Measurements from ENCODE around the gene NKG7. TPM values are rescaled to one million over a fixed set of nuclear protein-coding genes. Genes with fewer than 3 reads are reported as not detected.
"Not testable (repeated sequence)": the region's sequence is repeated elsewhere in the genome, so short reads cannot be mapped to it uniquely, and the experiment has no call there.

Gene NKG7
- total and polyA plus RNA-seq, 4 donors, result 0.38 to 6.7 (median 2.0) TPM

GRCh38 chr19:51415187-51415586 lies 42.7 kb upstream of the NKG7 start:
- intact Hi-C loops (cut with DNase I), result no loop called here
- no peaks in the 10 kb centered on the region for H3K9me3 ChIP-seq (ENCODE audit: control insufficient read depth, low read length)
- no peaks in the 10 kb centered on the region for H3K27me3 ChIP-seq (ENCODE audit: control insufficient read depth in 1 of 2, insufficient read depth in 2 of 2, low read length in 1 of 2)
- no peaks in the 10 kb centered on the region for H3K36me3 ChIP-seq (ENCODE audit: control insufficient read depth in 1 of 2, insufficient read depth in 2 of 2, low read length in 1 of 2)
- H3K4me3 ChIP-seq (ENCODE audit: low read length in 2 of 2), result no peak overlapping the region
- no peaks in the 10 kb centered on the region for H3K4me1 ChIP-seq (ENCODE audit: control insufficient read depth in 1 of 2, insufficient read depth in 2 of 2, low read length in 2 of 2)
- 83 to 86% methylated on average over 12 of the region's 12 CpGs for WGBS, 2 donors
- ATAC-seq (ENCODE audit: low FRiP score), result no peak
- H3K27ac ChIP-seq (ENCODE audit: low read depth in 1 of 2, low read length in 2 of 2), result no peak overlapping the region
- DNase-seq, result peak in 1 of 2 donors; percentile 57

- no peaks in the 10 kb centered on the region for H3K9me3 ChIP-seq (ENCODE audit: control insufficient read depth, low read length)
- intact Hi-C loops (cut with DNase I), result no loop called here
- H3K4me3 ChIP-seq (ENCODE audit: low read length in 2 of 2), result no peak overlapping the region
- H3K27me3 ChIP-seq (ENCODE audit: control insufficient read depth in 1 of 2, insufficient read depth in 2 of 2, low read length in 1 of 2), result no peaks in the 10 kb centered on the region
- WGBS, 2 donors, result 90 to 94% methylated on average over 15 of the region's 15 CpGs
- ATAC-seq (ENCODE audit: low FRiP score), result no peak
- no peaks in the 10 kb centered on the region for H3K36me3 ChIP-seq (ENCODE audit: control insufficient read depth in 1 of 2, insufficient read depth in 2 of 2, low read length in 1 of 2)
- DNase-seq, result peak in 1 of 2 donors; percentile 17
- no peak overlapping the region for H3K27ac ChIP-seq (ENCODE audit: low read depth in 1 of 2, low read length in 2 of 2)
- H3K4me1 ChIP-seq (ENCODE audit: control insufficient read depth in 1 of 2, insufficient read depth in 2 of 2, low read length in 2 of 2), result no peaks in the 10 kb centered on the region
Observed at GRCh38 chr19:51410950-51411748, 38.7 kb upstream of the NKG7 start.

DNA sequence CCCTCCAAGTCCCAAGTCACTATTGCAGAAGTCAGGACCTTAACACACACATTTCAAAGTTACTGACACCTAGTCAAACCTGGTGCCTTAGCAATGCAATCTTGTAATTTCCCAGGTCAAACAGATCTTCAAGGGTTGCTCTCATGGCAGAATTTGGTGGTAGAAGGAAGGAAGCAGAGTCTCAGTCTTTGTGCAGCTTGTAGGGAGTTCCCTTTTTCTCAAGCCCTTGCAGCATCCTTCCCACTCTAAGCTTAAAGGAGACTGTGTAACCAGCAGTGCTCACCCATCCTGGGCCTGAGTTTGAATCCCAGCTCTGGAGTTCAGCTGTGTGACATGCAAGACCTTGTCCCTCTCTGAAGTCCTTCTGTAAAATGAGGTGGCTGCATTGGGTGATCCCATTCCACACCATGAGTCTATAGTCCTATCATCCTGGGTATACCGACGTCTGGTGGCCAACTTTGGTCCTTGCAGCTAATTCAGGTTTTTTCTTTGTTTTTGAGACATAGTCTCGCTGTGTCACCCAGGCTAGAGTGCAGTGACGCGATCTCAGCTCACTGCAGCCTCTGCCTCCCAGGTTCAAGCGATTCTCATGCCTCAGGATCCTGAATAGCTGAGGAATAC lies 35.2 kb upstream of the NKG7 start:
- peak in 1 of 2 donors; percentile 7 for DNase-seq
- H3K27ac ChIP-seq (ENCODE audit: low read depth in 1 of 2, low read length in 2 of 2), result no peak overlapping the region
- H3K4me3 ChIP-seq (ENCODE audit: low read length in 2 of 2), result no peak overlapping the region
- no peaks in the 10 kb centered on the region for H3K4me1 ChIP-seq (ENCODE audit: control insufficient read depth in 1 of 2, insufficient read depth in 2 of 2, low read length in 2 of 2)
- intact Hi-C loops (cut with DNase I), result no loop called here
- no peaks in the 10 kb centered on the region for H3K36me3 ChIP-seq (ENCODE audit: control insufficient read depth in 1 of 2, insufficient read depth in 2 of 2, low read length in 1 of 2)
- WGBS, 2 donors, result 49 to 53% methylated on average over 6 of the region's 6 CpGs
- no peak for ATAC-seq (ENCODE audit: low FRiP score)
- H3K9me3 ChIP-seq (ENCODE audit: control insufficient read depth, low read length), result peaks cover 1% of the 10 kb centered on the region
- no peaks in the 10 kb centered on the region for H3K27me3 ChIP-seq (ENCODE audit: control insufficient read depth in 1 of 2, insufficient read depth in 2 of 2, low read length in 1 of 2)

- no peaks in the 10 kb centered on the region for H3K36me3 ChIP-seq (ENCODE audit: control insufficient read depth in 1 of 2, insufficient read depth in 2 of 2, low read length in 1 of 2)
- no peaks in the 10 kb centered on the region for H3K27me3 ChIP-seq (ENCODE audit: control insufficient read depth in 1 of 2, insufficient read depth in 2 of 2, low read length in 1 of 2)
- H3K9me3 ChIP-seq (ENCODE audit: control insufficient read depth, low read length), result peaks cover 4% of the 10 kb centered on the region
- intact Hi-C loops (cut with DNase I), result no loop called here
- H3K4me1 ChIP-seq (ENCODE audit: control insufficient read depth in 1 of 2, insufficient read depth in 2 of 2, low read length in 2 of 2), result no peaks in the 10 kb centered on the region
- ATAC-seq (ENCODE audit: low FRiP score) (no peak), DNase-seq (peak in 1 of 2 donors; percentile 19)
- no peak overlapping the region for H3K4me3 ChIP-seq (ENCODE audit: low read length in 2 of 2)
- 94 to 96% methylated on average over 9 of the region's 9 CpGs for WGBS, 2 donors
- H3K27ac ChIP-seq (ENCODE audit: low read depth in 1 of 2, low read length in 2 of 2), result no peak overlapping the region
Observed at GRCh38 chr19:51402117-51402516, 29.7 kb upstream of the NKG7 start.

- intact Hi-C loops (cut with DNase I), result loop anchor here in 1 of 2 donors (10.0 kb wide), 1 partner anchor 195 kb away; no protein-coding TSS in a partner anchor
- H3K4me3 ChIP-seq (ENCODE audit: low read length in 2 of 2); H3K4me1 ChIP-seq (ENCODE audit: control insufficient read depth in 1 of 2, insufficient read depth in 2 of 2, low read length in 2 of 2); H3K27ac ChIP-seq (ENCODE audit: low read depth in 1 of 2, low read length in 2 of 2); ATAC-seq (ENCODE audit: low FRiP score); H3K36me3 ChIP-seq (ENCODE audit: control insufficient read depth in 1 of 2, insufficient read depth in 2 of 2, low read length in 1 of 2); H3K27me3 ChIP-seq (ENCODE audit: control insufficient read depth in 1 of 2, insufficient read depth in 2 of 2, low read length in 1 of 2); DNase-seq; H3K9me3 ChIP-seq (ENCODE audit: control insufficient read depth, low read length): not testable (repeated sequence)
- 79 to 84% methylated on average over 7 of the region's 7 CpGs for WGBS, 2 donors
Observed at GRCh38 chr19:51399936-51400335, 27.5 kb upstream of the NKG7 start.

DNA sequence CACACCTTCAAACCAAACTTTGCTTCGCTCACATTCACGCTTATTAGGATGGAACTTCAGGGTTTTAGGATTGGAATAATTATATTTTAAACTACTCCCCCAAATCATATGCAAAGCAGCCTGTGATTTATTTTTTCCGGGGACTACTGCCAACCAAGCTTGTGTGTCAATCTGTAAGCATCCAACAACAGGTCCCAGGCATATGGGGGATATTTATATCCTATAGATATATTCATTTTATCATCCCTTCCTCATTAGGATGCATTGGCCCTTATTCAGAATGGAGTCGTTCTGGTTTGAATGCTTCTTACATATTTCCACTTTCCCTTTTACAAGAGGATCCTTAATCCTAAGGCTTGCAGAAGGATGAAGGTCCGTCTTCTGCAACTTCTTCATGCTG lies 26.8 kb upstream of the NKG7 start:
- Histone ChIP-seq H3K4me1 (ENCODE audit: control insufficient read depth in 1 of 2, insufficient read depth in 2 of 2, low read length in 2 of 2) (no peaks in the 10 kb centered on the region), H3K27me3 (ENCODE audit: control insufficient read depth in 1 of 2, insufficient read depth in 2 of 2, low read length in 1 of 2) (no peaks in the 10 kb centered on the region), H3K36me3 (ENCODE audit: control insufficient read depth in 1 of 2, insufficient read depth in 2 of 2, low read length in 1 of 2) (no peaks in the 10 kb centered on the region), H3K27ac (ENCODE audit: low read depth in 1 of 2, low read length in 2 of 2) (no peak overlapping the region), H3K4me3 (ENCODE audit: low read length in 2 of 2) (no peak overlapping the region), H3K9me3 (ENCODE audit: control insufficient read depth, low read length) (peaks cover 2% of the 10 kb centered on the region)
- 91 to 92% methylated on average over 5 of the region's 5 CpGs for WGBS, 2 donors
- intact Hi-C loops (cut with DNase I), result loop anchor here in 1 of 2 donors (10.0 kb wide), 1 partner anchor 196 kb away; no protein-coding TSS in a partner anchor
- ATAC-seq (ENCODE audit: low FRiP score) (no peak), DNase-seq (no peak)

DNA sequence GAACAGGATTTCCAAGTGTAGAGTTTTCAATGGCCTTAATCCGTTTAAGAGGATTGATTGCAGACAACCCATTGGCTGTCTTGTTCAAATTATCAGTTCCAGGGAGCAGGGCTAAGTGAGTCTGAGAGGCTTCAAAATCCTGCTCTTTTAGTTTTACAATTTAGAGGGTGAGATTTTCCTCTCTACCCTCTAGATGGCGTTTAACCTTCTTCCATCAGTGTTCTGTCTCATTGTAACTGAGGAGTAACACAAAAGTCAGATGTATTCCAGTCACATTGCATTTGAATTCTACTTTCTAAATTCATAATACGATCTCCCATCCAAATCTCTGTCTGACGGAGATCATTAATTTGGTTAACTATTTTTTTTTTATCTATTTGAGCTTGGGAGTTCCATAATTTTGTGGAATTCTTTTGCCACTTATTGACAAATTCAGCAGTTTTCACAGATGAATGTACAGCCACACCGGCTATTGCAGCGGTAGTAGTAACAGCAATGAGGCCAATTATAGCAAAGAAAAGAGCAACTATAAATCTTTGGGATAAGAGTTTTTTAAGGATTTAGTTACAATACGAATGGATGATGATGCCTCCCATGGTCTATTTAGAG lies 25.7 kb upstream of the NKG7 start:
- no peak overlapping the region for H3K4me3 ChIP-seq (ENCODE audit: low read length in 2 of 2)
- no peaks in the 10 kb centered on the region for H3K4me1 ChIP-seq (ENCODE audit: control insufficient read depth in 1 of 2, insufficient read depth in 2 of 2, low read length in 2 of 2)
- H3K9me3 ChIP-seq (ENCODE audit: control insufficient read depth, low read length), result peaks cover 2% of the 10 kb centered on the region
- H3K36me3 ChIP-seq (ENCODE audit: control insufficient read depth in 1 of 2, insufficient read depth in 2 of 2, low read length in 1 of 2), result no peaks in the 10 kb centered on the region
- H3K27me3 ChIP-seq (ENCODE audit: control insufficient read depth in 1 of 2, insufficient read depth in 2 of 2, low read length in 1 of 2), result no peaks in the 10 kb centered on the region
- 36 to 39% methylated on average over 7 of the region's 7 CpGs for WGBS, 2 donors
- no peak overlapping the region for H3K27ac ChIP-seq (ENCODE audit: low read depth in 1 of 2, low read length in 2 of 2)
- intact Hi-C loops (cut with DNase I), result loop anchor here in 1 of 2 donors (10.0 kb wide), 1 partner anchor 197 kb away; no protein-coding TSS in a partner anchor
- no peak for DNase-seq
- ATAC-seq (ENCODE audit: low FRiP score), result no peak

DNA sequence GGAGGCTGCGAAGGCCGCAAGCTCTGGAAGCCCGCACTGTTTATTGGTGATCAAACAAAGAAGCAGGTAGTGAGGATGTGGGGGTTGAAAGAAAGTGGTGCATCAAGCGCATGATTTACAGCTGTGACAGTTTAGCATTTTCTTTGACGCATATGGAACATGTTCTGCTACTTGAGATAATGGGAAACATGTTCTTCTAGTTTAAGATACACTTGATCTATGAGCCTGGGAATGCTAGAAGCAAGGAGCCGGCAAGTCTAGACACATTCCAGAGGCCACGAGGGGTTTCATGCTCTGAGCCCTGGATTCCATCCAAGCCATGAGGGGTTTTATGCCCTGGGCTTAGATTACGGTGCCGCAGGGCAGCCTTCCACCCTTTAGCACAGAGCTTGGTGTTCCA lies 25.0 kb upstream of the NKG7 start:
- 40 to 43% methylated on average over 9 of the region's 9 CpGs for WGBS, 2 donors
- not testable (repeated sequence) for H3K4me1 ChIP-seq (ENCODE audit: control insufficient read depth in 1 of 2, insufficient read depth in 2 of 2, low read length in 2 of 2); ATAC-seq (ENCODE audit: low FRiP score); H3K36me3 ChIP-seq (ENCODE audit: control insufficient read depth in 1 of 2, insufficient read depth in 2 of 2, low read length in 1 of 2); H3K27me3 ChIP-seq (ENCODE audit: control insufficient read depth in 1 of 2, insufficient read depth in 2 of 2, low read length in 1 of 2); H3K27ac ChIP-seq (ENCODE audit: low read depth in 1 of 2, low read length in 2 of 2); H3K4me3 ChIP-seq (ENCODE audit: low read length in 2 of 2); DNase-seq; H3K9me3 ChIP-seq (ENCODE audit: control insufficient read depth, low read length)
- intact Hi-C loops (cut with DNase I), result loop anchor here in 1 of 2 donors (10.0 kb wide), 1 partner anchor 197 kb away; no protein-coding TSS in a partner anchor

Measured in aorta (tissue), 5 donors.